GM12872 (cell line): ENCODE data around the gene SYT1.

ENCODE experiments used
- TF ChIP-seq, protein P1 (sequence below): IDR thresholded peaks from 3 replicates; pipeline ENCODE4 v1.5.1; 2011; ENCODE audit warnings: low read depth, mild to moderate bottlenecking, low read length, moderate library complexity; ENCODE audit not compliant: insufficient read depth

The SYT1 gene

GRCh38 chr12:79250960-79251755 lies 386.6 kb downstream of the SYT1 start:
- TF ChIP-seq, protein P1, sequence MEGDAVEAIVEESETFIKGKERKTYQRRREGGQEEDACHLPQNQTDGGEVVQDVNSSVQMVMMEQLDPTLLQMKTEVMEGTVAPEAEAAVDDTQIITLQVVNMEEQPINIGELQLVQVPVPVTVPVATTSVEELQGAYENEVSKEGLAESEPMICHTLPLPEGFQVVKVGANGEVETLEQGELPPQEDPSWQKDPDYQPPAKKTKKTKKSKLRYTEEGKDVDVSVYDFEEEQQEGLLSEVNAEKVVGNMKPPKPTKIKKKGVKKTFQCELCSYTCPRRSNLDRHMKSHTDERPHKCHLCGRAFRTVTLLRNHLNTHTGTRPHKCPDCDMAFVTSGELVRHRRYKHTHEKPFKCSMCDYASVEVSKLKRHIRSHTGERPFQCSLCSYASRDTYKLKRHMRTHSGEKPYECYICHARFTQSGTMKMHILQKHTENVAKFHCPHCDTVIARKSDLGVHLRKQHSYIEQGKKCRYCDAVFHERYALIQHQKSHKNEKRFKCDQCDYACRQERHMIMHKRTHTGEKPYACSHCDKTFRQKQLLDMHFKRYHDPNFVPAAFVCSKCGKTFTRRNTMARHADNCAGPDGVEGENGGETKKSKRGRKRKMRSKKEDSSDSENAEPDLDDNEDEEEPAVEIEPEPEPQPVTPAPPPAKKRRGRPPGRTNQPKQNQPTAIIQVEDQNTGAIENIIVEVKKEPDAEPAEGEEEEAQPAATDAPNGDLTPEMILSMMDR = no peak

DNA sequence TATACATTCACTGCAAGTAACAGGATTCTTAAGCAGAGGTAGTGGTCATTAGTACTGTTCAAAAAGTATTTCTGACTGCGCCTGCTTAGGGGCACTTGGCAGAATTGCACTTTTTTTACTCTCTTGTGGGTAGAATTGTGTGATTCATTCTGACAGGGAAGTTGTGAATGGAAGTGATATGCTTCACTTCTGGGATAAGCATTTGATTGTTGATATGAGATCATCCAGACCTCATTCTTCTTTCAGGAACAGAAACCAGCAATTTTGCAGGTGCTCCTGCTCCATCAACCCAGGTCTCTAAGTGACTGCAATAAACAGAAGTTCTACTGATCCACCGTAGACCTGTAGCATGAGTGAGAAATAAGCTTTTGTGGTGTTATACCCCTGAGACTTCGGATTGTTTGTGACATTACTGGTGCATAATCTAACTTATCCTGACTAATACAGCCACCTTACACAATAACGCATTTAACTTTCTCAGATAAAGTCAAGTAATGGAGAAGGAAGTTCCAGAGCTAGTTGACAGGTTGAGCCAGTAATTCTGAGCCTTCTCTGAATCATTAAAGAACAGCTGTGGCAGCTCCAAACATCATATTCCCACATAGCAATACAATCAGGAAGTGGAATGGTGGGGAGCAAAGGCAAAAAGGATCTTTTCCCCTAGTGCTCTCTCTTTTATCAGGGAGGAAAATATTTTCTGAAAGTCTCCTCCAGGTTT lies 387.9 kb downstream of the SYT1 start:
- TF ChIP-seq, protein P1 = no peak

GRCh38 chr12:79255288-79255687 lies 390.7 kb downstream of the SYT1 start:
- TF ChIP-seq, protein P1 = no peak

- TF ChIP-seq, protein P1 = no peak
These were observed 396.3 kb downstream of the SYT1 start for GRCh38 chr12:79260923-79261322.

GRCh38 chr12:79262938-79263337 lies 398.4 kb downstream of the SYT1 start:
- TF ChIP-seq, protein P1 = no peak

- TF ChIP-seq, protein P1 = no peak
These were observed 402.0 kb downstream of the SYT1 start for GRCh38 chr12:79266343-79267144.

GRCh38 chr12:79267580-79267979 lies 403.0 kb downstream of the SYT1 start:
- TF ChIP-seq, protein P1 = no peak
